Neural cell (in vitro differentiated cells): ENCODE data around the gene SLAIN1. TPM values are rescaled to one million over a fixed set of nuclear protein-coding genes. Genes with fewer than 3 reads are reported as not detected.

Source experiments
- H2AFZ ChIP-seq: fragments of 200-600, 300-800 bp; sonication (generic), shearing (Covaris generic); 2 replicates; pipeline ENCODE4 v1.6.0; 2014; ENCODE audit warnings: low read depth, mild to moderate bottlenecking, antibody characterized with exemption, low read length, moderate library complexity
- H3F3A ChIP-seq: fragments of 200-600 bp; shearing (Covaris generic); 2 replicates; pipeline ENCODE4 v1.6.1; 2016; ENCODE audit warnings: mild to moderate bottlenecking, moderate library complexity, mixed read lengths, antibody characterized with exemption, low read length; ENCODE audit not compliant: insufficient read depth, poor library complexity, severe bottlenecking
- H3K27ac ChIP-seq: fragments of 200-600, 300-800 bp; sonication (generic), shearing (Covaris generic); 2 replicates; pipeline ENCODE4 v1.5.1; 2014; ENCODE audit warnings: mild to moderate bottlenecking, low read length, moderate library complexity
- H3K27me3 ChIP-seq: fragments of 300-800, 200-600 bp; sonication (generic), shearing (Covaris generic); 2 replicates; pipeline ENCODE4 v1.6.0; 2014; ENCODE audit warnings: mild to moderate bottlenecking, low read depth, low read length, moderate library complexity; ENCODE audit not compliant: insufficient read depth
- H3K36me3 ChIP-seq: fragments of 300-800, 200-600 bp; sonication (generic), shearing (Covaris generic); 2 replicates; pipeline ENCODE4 v1.5.1; 2014; ENCODE audit warnings: mild to moderate bottlenecking, antibody characterized with exemption, low read length, moderate library complexity; ENCODE audit not compliant: insufficient read depth
- H3K4me2 ChIP-seq: fragments of 300-800, 200-600 bp; sonication (generic), shearing (Covaris generic); 2 replicates; pipeline ENCODE4 v1.6.0; 2014; ENCODE audit warnings: mild to moderate bottlenecking, low read length
- H3K4me3 ChIP-seq: fragments of 300-800, 200-600 bp; sonication (generic), shearing (Covaris generic); 2 replicates; pipeline ENCODE4 v1.5.1; 2014; ENCODE audit warnings: mild to moderate bottlenecking, low read length, moderate library complexity
- H3K79me2 ChIP-seq: fragments of 200-600 bp; shearing (Covaris generic); replicated peaks from 2 replicates; pipeline ENCODE4 v1.6.0; 2014; ENCODE audit warnings: mild to moderate bottlenecking, low read length, moderate library complexity; ENCODE audit not compliant: insufficient read depth
- H3K9ac ChIP-seq: fragments of 300-800, 200-600 bp; sonication (generic), shearing (Covaris generic); 2 replicates; pipeline ENCODE4 v1.6.1; 2016; ENCODE audit warnings: mild to moderate bottlenecking, low read length, mixed read lengths
- H3K9me2 ChIP-seq: fragments of 200-600 bp; shearing (Covaris generic); 2 replicates; pipeline ENCODE4 v1.6.1; 2016; ENCODE audit warnings: mild to moderate bottlenecking, low read length, mixed read lengths; ENCODE audit not compliant: insufficient read depth
- H3K9me3 ChIP-seq: fragments of 200-600, 300-800 bp; sonication (generic), shearing (Covaris generic); 2 replicates; pipeline ENCODE4 v1.6.1; 2016; ENCODE audit warnings: mild to moderate bottlenecking, mixed run types, low read length, moderate library complexity, mixed read lengths
- H4K20me1 ChIP-seq: fragments of 200-600 bp; shearing (Covaris generic); 2 replicates; pipeline ENCODE4 v1.6.1; 2016; ENCODE audit warnings: mild to moderate bottlenecking, mixed run types; ENCODE audit not compliant: insufficient read depth
- CTCF ChIP-seq: fragments of 450-650 bp; IDR thresholded peaks from 2 replicates; pipeline ENCODE4 v1.5.1; 2014; ENCODE audit warnings: antibody characterized with exemption, mild to moderate bottlenecking, moderate library complexity; ENCODE audit not compliant: poor library complexity, severe bottlenecking
- EP300 ChIP-seq: fragments of 450-650 bp; conservative IDR thresholded peaks from 2 replicates; pipeline ENCODE4 v1.6.1; 2014; ENCODE audit warnings: antibody characterized with exemption, mild to moderate bottlenecking, moderate library complexity; ENCODE audit not compliant: poor library complexity, severe bottlenecking
- EZH2 ChIP-seq: fragments of 200-600, 300-800 bp; shearing (Covaris generic), sonication (generic); IDR thresholded peaks from 2 replicates; pipeline ENCODE4 v1.6.1; 2014; ENCODE audit warnings: antibody characterized with exemption, low read length, borderline replicate concordance, mild to moderate bottlenecking; ENCODE audit not compliant: insufficient read depth, poor library complexity, severe bottlenecking
- MXI1 ChIP-seq: fragments of 450-650 bp; conservative IDR thresholded peaks from 2 replicates; pipeline ENCODE4 v1.6.1; 2014; ENCODE audit warnings: antibody characterized with exemption, mild to moderate bottlenecking; ENCODE audit not compliant: poor library complexity, severe bottlenecking
- POLR2AphosphoS5 ChIP-seq: IDR thresholded peaks from 2 replicates; pipeline ENCODE4 v1.6.1; 2012
- RAD21 ChIP-seq: fragments of 450-650 bp; conservative IDR thresholded peaks from 2 replicates; pipeline ENCODE4 v1.6.1; 2014; ENCODE audit warnings: antibody characterized with exemption, mild to moderate bottlenecking, moderate library complexity
- REST ChIP-seq: IDR thresholded peaks from 2 replicates; pipeline ENCODE4 v1.6.1; 2012; ENCODE audit warnings: borderline replicate concordance
- SMC3 ChIP-seq: fragments of 450-650 bp; conservative IDR thresholded peaks from 2 replicates; pipeline ENCODE4 v1.6.1; 2014; ENCODE audit warnings: antibody characterized with exemption, mild to moderate bottlenecking, moderate library complexity; ENCODE audit not compliant: poor library complexity
- TAF1 ChIP-seq: IDR thresholded peaks from 2 replicates; pipeline ENCODE4 v1.6.1; 2012; ENCODE audit warnings: low read depth
- polyA plus RNA-seq: library from polyadenylated mRNA; depleted of rRNA; stranded (reverse); fragments of >200 nt; gene quantifications from 2 replicates; pipeline ENCODE4 v1.2.3, GENCODE V29; 2014

SLAIN1 gene
- polyA plus RNA-seq, 1 donor from 2014 or later, result 155 TPM

- H3K9ac ChIP-seq, result no peak overlapping the region
These were observed 54.3 kb downstream of the SLAIN1 start for GRCh38 chr13:77751513-77752456.

More at GRCh38 chr13:77751513-77752456, 54.3 kb downstream of the SLAIN1 start:
- Histone ChIP-seq H3K4me3 (no peak overlapping the region), H3F3A (no peaks in the 10 kb centered on the region), H3K79me2 (peaks cover 13% of the 10 kb centered on the region), H3K36me3 (peaks cover 8% of the 10 kb centered on the region), H3K9me3 (no peaks in the 10 kb centered on the region), H3K27me3 (no peaks in the 10 kb centered on the region), H3K9me2 (no peaks in the 10 kb centered on the region), H3K27ac (no peak overlapping the region), H2AFZ (no peak overlapping the region), H4K20me1 (peaks cover 7% of the 10 kb centered on the region), H3K4me2 (no peak overlapping the region)
- peak; percentile 88 for TF ChIP-seq CTCF
- TF ChIP-seq MXI1, result peak; percentile 24
- no peak for TF ChIP-seq TAF1
- peak; percentile 88 for TF ChIP-seq RAD21
- no peak for TF ChIP-seq REST
- no peak for TF ChIP-seq EZH2
- TF ChIP-seq EP300, result no peak
- TF ChIP-seq SMC3, result peak; percentile 87
- TF ChIP-seq POLR2AphosphoS5, result no peak
